HUDEP-2 (cell line): ENCODE results near the gene METTL6.
A peak's percentile ranks its signal among the peaks of the same experiment; 100 is the strongest.
"Not testable (repeated sequence)": the region's sequence is repeated elsewhere in the genome, so short reads cannot be mapped to it uniquely, and the experiment has no call there.

Source experiments
- DNase-seq, 76 experiments: peaks; one replicate each; lab custom pipeline; 2025; ENCODE audit not compliant: unreplicated experiment in 76 of 76; lab: John Stamatoyannopoulos, UW

The METTL6 gene

GRCh38 chr3:15451216-15452113 is 24.1 kb upstream of the METTL6 start:
- no peak for DNase-seq

- no peak for DNase-seq
Observed at GRCh38 chr3:15450438-15451215, 23.3 kb upstream of the METTL6 start.

- DNase-seq: no peak
Observed at GRCh38 chr3:15449489-15450224, 22.3 kb upstream of the METTL6 start.

- no peak for DNase-seq
Observed at GRCh38 chr3:15443826-15444524, 16.6 kb upstream of the METTL6 start.

DNA sequence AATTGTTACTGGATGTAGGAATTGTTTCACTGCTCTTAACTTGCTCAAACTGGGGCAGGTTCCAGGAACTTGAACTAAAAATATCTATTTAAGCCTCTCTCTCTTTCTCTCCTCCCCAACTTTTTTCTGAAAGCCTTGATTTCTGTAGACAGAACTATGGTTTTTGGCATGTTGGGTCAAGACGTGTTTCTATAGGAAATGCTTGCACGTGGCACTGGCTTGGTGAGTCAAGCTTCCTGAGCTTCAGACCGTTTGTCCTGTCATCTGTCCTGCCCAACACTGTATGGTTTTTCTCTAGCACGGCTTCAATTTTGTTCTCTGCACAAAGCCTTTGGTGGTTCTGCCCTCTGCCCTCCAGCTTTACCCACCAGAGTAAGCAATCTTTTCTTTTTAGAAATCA is 13.5 kb upstream of the METTL6 start:
- DNase-seq: no peak

DNA sequence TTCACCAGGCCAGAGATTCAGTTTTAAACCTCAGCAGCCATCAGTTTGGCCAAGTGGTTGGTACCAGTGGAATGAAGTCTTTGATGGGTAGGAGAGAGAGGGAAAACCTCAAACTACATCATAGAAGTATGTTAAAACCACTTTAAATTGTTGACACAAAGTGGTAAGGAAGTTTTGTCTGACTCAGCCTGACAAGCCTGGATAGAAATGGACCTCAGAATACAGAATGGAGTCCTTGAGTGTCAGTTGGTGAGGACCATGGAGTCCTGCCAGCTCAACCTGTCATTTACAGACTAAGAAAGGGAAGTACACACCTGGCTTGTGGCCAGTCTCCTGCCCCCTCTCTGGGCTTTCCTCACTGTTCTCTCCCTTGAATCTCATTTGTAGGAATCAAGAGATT is 12.1 kb upstream of the METTL6 start:
- DNase-seq: peak in 1 of 76 experiments; percentile 17

DNA sequence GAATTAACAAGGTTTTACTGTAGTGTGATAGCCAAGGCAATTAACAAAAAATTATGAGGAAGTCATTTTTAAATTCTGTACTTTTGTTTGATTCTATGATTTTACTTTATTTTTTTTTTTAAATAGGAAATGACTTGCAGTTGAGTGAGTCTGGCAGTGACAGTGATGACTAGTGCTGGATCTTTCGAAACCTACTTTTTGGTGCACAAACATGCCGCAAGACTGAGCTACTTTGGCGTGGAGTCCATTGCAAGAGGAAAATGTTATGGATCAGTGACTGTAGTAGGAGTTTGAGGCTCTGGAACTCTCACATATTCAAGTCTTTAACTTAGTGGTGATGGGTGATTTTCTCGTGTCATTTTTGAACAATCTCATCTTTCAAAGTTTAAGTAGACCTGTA is 11.6 kb upstream of the METTL6 start:
- DNase-seq: no peak

- DNase-seq: no peak
Observed at GRCh38 chr3:15436246-15436645, 8.9 kb upstream of the METTL6 start.

DNA sequence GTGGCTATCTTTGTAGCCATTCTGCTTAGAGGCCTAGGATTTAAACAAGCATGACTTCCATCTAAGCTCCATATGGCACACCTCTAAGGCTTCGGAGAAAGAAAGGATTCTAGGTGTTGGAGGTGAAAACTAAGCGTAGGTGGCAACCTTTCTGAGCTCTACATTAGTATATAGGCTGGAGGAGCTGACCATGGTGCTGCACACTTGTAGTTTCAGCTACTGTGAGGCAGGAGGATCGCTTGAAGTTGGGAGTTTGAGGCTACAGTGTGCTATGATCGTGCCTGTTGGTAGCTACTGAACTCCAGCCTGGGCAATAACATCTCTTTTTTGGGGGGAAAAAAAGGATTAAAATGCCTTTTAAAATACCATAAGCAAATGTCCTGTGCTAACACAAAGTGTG is 7.4 kb upstream of the METTL6 start:
- no peak for DNase-seq

GRCh38 chr3:15433531-15433930 is 6.2 kb upstream of the METTL6 start:
- DNase-seq: no peak

- no peak for DNase-seq
Observed at GRCh38 chr3:15431256-15431837, 4.0 kb upstream of the METTL6 start.

- DNase-seq: no peak
Observed at GRCh38 chr3:15430624-15431023, 3.3 kb upstream of the METTL6 start.

DNA sequence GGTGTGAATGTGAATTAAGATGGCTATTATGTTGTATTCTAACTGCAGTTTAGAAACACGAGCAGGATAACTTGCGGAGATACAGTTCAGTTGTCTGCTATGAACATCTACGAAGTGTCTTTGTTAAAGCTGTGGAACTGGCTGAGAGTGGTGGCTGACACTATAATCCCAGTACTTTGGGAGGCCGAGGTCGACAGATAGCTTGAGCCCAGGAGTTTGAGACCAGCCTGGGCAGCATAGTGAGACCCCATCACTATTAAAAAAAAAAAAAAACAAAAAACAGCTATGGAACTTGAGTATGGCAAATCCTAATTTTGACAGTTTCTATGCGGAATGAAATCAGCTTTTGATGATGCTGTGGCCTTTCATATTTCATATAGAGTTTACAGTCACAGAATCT is 1.7 kb upstream of the METTL6 start:
- no peak for DNase-seq

GRCh38 chr3:15428539-15428938 is 1.2 kb upstream of the METTL6 start:
- no peak for DNase-seq

DNA sequence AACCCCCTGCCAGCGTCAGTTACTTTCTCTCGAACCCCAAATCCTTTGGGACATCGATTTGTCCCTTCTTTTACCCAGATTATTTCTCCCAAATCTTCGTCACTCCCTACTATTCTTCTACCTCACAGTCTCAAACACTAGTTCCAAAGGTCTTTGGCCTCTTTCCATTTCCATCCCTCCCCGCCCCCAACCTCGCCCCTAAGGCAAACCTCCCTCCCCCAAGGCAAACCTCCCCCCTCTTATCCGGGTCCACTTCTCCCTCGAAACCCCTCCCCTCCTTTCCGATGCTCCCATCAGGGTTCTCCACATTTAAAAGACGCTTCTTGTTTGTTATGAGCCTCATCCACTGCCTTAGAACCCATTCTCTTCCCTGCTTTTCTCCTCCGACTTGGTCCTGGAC is 637 bp upstream of the METTL6 start:
- no peak for DNase-seq

DNA sequence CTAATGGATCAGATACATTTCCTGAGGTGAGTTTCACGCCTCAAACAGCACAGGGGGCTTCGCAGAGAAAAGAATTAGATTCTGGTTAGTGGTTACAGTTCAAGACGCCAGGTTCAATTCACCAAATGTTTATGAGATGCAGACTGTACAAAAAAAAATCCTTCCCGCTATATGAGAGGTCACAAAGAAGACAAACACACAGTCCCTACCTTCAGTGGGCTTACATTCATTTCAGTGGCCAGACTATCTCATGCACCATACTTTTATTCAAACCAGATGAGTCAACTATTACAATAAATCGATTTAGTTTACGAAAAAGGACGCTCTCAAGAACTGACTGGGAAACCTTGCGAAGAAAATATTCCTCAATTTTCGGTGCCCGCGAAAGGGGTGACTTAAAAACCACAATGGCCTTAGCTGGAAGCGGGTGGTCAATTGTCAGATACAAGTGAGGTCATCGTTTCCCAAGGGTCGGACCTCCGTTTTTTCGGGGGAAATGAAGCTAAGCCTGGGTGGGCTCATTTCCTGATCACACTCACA is 695 bp downstream of the METTL6 start:
- DNase-seq: no peak

GRCh38 chr3:15420871-15421270 is 6.5 kb downstream of the METTL6 start:
- DNase-seq: no peak

GRCh38 chr3:15410966-15411365 is 16.4 kb downstream of the METTL6 start:
- DNase-seq: not testable (repeated sequence)

- no peak for DNase-seq
Observed at GRCh38 chr3:15409774-15410173, 17.6 kb downstream of the METTL6 start.

- DNase-seq: no peak
Observed at GRCh38 chr3:15409239-15409638, 18.1 kb downstream of the METTL6 start.
